ENCODE results near the gene COL4A1.

Gene COL4A1

DNA sequence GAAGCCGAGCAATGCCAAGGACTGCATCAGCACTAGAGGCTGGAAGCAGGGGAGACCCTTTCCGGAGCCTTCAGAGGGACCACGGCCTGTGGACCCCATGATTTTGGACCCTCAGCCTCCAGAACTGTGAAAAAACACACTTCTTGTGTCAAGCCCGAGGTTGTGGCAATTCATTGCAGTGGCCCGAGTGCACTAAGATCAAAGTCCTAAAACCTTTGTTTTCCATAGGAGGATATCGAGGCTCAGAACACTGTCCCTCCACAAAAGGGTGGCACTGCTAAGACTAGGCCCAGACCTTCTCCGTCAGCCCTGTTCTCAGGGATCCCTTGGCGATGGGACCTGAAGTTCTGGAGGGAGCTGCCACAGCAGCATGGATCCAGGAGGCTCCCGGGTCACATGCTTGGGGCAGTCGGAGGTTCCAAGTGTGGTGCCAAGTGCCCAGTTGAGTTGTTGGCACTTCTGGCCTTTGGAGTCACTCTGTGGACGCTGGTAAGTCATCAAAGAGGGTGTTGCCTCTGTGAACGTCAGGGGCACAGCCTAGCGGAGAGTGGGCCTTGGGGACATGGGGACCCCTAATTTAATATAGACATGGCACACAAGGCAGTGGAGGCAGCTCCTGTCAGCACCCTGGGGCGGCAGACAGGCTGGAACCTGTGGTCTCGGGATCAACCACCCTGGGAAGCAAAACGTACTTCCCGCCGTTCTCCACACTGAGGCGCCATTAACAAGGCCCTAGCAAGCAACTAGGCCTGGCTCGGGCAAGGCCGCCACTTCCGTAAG, 199.2 kb downstream of the COL4A1 start:
- no peak for DNase-seq

DNA sequence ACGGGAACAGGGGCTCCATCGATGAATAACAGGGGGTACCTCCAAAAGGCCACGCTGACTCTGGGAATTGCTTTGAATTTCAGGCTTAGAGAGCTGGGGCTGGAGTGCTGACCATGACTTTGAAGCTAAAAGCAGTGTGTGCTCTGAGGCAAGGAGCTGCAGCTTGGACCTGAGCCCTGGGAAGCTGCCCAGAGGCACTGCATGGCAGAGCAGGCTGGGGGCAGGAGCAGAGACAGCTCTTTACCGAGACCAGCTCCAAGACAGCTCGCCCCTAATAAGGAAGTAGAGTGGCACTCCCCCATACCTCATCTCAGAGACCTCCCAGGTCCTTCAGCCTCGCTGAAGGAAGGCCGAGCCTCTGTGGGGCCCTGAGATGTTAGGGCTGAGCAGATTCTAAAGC, 200.2 kb downstream of the COL4A1 start:
- no peak for DNase-seq

DNA sequence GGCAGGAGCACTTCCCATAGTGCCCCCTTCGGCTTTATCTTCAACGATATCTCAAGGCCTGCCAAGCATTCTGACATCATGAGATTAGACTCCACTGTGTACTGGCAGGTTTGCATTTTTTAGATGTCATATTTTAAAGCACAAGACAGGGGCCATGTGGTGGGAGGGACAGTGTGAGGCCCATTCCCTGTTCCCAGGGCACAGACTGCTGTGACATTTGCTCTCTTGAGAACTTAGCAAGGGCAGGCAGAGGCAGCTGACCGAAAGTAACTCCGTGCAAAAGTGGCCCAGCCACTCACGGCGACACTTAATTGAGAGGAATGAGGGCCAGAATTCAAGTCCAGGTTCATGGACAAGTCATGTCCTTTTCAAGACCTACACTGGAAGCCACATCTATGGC, 201.8 kb downstream of the COL4A1 start:
- DNase-seq = no peak

DNA sequence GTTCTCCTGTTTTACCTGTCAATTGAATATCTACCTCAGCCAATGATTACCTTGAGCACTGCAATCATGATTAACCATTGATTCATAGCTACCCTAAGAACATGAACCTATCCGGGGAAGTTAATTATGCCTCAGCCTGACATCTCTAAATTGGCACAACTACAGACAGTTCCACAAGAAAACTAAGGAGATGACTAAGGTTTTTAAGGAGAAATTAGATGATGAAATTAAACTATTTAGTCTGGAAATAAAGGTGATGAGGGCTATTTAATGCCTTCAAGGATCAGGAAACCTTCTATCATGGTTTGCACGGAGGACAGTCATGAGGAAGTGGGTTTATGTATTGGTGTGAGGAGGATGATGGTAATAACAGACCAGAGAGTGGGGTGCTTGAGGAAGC, 203.4 kb downstream of the COL4A1 start:
- no peak for DNase-seq

DNA sequence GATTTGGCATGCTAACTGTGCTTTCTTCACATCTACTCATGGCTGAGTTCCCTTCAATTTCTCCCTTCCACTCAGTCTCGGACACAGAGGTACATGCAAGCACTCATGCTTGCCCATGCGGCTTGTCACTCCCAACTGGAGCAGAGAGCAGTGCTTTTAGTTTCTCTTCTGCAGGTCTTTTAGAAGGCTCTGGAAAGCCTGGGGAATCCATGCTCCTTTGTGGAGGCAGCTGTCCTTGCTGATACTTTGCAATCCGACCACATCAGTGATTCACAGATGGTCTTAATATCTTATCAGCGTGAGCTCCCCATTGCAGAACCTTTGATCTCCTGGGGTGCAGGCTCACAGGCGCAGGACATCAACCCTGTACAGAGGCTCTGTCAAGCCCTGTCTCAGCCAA, 203.9 kb downstream of the COL4A1 start:
- no peak for DNase-seq

DNA sequence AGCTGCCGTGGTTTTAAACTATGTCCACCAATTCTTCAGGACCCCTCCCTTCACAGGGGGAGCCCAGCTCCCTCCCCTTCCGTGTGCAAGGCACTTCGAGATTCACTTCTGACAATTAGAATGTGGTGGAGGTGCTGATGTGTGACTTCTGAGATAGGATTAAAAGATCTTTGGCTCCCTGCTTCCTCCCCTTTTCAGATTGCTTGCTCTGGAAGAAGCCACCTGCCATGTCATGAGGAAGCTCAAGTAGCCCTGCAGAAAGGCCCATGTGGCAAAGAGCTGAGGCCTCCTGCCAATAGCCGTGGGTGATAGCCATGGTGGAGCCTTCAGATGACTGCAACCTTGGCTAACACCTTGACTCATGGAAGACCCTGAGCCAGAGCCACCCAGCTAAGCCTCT, 204.9 kb downstream of the COL4A1 start:
- no peak for DNase-seq

DNA sequence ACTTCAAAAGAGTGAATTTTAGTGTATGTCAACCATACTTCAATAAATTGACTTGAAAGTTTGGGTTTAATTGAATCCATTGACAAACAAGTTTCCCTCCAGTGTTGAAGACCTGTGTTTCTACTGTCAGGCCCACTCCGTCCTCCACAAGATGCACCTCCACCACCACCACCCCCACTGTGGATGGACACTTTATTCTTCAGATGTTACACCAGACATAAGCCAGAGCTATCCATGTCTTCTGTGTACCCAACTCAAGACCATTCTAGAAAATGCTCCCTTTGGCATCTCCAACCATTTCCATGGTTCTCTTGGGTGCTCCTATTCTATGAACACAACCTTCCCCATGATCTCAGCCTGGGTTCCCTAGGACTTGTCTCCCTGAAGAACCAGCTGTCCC, 207.0 kb downstream of the COL4A1 start:
- no peak for DNase-seq

Data from NCI-H1930 (cell line).